Nephron (organoid): Measurements from ENCODE around the gene PDE4D.

Experiments used
- H3K27ac Mint-ChIP-seq, 3 experiments: 2 replicates each; pipeline ENCODE4 v1.8.0; 2020; ENCODE audit warnings: mixed read lengths in 3 of 3, mild to moderate bottlenecking in 2 of 3, moderate library complexity in 1 of 3
- H3K27me3 Mint-ChIP-seq: 2 replicates; pipeline ENCODE4 v1.8.0; 2021; ENCODE audit warnings: low read depth, mild to moderate bottlenecking, moderate library complexity, mixed read lengths
- H3K36me3 Mint-ChIP-seq: 2 replicates; pipeline ENCODE4 v1.8.0; 2020; ENCODE audit warnings: low read depth, mixed read lengths
- H3K4me1 Mint-ChIP-seq: 2 replicates; pipeline ENCODE4 v1.8.0; 2020; ENCODE audit warnings: mixed read lengths
- H3K4me3 Mint-ChIP-seq, 3 experiments: 2 replicates each; pipeline ENCODE4 v1.8.0; 2020; ENCODE audit warnings: mild to moderate bottlenecking in 3 of 3, mixed read lengths in 3 of 3, moderate library complexity in 2 of 3
- H3K9me3 Mint-ChIP-seq: 2 replicates; pipeline ENCODE4 v1.8.0; 2020; ENCODE audit warnings: mixed read lengths
- TF ChIP-seq, protein P1 (sequence below), 3 experiments: fragments of 200-600 bp; sonication (generic); IDR thresholded peaks; one replicate each; pipeline ENCODE4 v1.5.0; 2021; ENCODE audit warnings: antibody characterized with exemption in 3 of 3; ENCODE audit not compliant: unreplicated experiment in 3 of 3

Gene PDE4D

GRCh38 chr5:59037041-59037440 lies 856.5 kb downstream of the PDE4D start:
- Mint-ChIP-seq H3K4me1 (peaks cover 61% of the 10 kb centered on the region), H3K27ac (peak overlapping the region in 1 of 3 experiments; percentile 86), H3K4me3 (peak overlapping the region; percentile 93 to 96 (median 95)), H3K27me3 (peaks cover 6% of the 10 kb centered on the region), H3K9me3 (no peaks in the 10 kb centered on the region), H3K36me3 (peaks cover 4% of the 10 kb centered on the region)
- TF ChIP-seq, protein P1, sequence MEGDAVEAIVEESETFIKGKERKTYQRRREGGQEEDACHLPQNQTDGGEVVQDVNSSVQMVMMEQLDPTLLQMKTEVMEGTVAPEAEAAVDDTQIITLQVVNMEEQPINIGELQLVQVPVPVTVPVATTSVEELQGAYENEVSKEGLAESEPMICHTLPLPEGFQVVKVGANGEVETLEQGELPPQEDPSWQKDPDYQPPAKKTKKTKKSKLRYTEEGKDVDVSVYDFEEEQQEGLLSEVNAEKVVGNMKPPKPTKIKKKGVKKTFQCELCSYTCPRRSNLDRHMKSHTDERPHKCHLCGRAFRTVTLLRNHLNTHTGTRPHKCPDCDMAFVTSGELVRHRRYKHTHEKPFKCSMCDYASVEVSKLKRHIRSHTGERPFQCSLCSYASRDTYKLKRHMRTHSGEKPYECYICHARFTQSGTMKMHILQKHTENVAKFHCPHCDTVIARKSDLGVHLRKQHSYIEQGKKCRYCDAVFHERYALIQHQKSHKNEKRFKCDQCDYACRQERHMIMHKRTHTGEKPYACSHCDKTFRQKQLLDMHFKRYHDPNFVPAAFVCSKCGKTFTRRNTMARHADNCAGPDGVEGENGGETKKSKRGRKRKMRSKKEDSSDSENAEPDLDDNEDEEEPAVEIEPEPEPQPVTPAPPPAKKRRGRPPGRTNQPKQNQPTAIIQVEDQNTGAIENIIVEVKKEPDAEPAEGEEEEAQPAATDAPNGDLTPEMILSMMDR (IDR thresholded peaks at IDR 0.05; ENCODE audit: unreplicated experiment in 3 of 3) = no peak

DNA sequence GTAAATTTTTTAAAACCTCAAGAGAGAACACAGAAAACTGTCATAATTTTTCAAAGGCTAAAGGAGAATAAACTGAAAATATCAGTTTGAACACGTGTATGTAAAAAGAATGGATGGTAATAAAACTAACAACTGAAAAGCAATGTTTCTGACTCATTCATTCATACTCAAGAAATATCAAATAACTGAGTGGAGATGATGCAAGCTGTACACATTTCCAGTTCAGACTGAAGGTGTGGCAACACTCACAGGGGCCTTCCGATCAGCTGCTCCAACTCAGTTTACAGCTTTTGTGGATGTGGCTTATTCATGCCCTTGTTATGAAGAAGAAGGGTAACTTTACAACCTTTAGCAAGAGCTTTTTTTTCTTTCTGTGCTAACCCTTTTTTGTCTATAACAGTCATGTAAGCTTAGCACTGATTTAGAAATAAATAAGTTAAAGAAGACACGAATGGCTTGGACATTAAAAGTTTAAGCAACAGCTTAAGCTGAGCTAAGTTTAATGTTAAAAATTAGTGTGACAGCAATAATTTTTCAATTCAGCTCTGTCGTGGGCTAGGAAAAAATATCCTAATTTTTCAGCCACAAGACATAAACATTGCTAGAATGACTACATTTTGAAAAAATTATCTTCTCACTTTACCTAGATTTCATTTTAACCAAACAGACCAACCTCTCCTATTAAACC lies 857.1 kb downstream of the PDE4D start:
- H3K9me3 Mint-ChIP-seq = no peaks in the 10 kb centered on the region
- H3K36me3 Mint-ChIP-seq = peaks cover 8% of the 10 kb centered on the region
- H3K4me1 Mint-ChIP-seq = peaks cover 61% of the 10 kb centered on the region
- H3K4me3 Mint-ChIP-seq = peak overlapping the region; percentile 93 to 96 (median 95)
- TF ChIP-seq, protein P1 (IDR thresholded peaks at IDR 0.05; ENCODE audit: unreplicated experiment in 3 of 3) = no peak
- peaks cover 6% of the 10 kb centered on the region for H3K27me3 Mint-ChIP-seq
- peak overlapping the region in 1 of 3 experiments; percentile 86 for H3K27ac Mint-ChIP-seq

- Mint-ChIP-seq H3K9me3 (peaks cover 4% of the 10 kb centered on the region), H3K27ac (peak overlapping the region; percentile 28 to 86 (median 62)), H3K4me1 (peaks cover 61% of the 10 kb centered on the region), H3K27me3 (peaks cover 6% of the 10 kb centered on the region), H3K4me3 (peak overlapping the region in 2 of 3 experiments; percentile 9 to 25), H3K36me3 (peaks cover 13% of the 10 kb centered on the region)
- TF ChIP-seq, protein P1 (IDR thresholded peaks at IDR 0.05; ENCODE audit: unreplicated experiment in 3 of 3) = no peak
These were observed 857.8 kb downstream of the PDE4D start for GRCh38 chr5:59035681-59036080.

- Mint-ChIP-seq H3K27me3 (peaks cover 6% of the 10 kb centered on the region), H3K9me3 (peaks cover 10% of the 10 kb centered on the region), H3K36me3 (peaks cover 22% of the 10 kb centered on the region), H3K4me1 (peaks cover 55% of the 10 kb centered on the region), H3K27ac (peak overlapping the region; percentile 27 to 94 (median 86)), H3K4me3 (peak overlapping the region in 2 of 3 experiments; percentile 9 to 35)
- TF ChIP-seq, protein P1 (IDR thresholded peaks at IDR 0.05; ENCODE audit: unreplicated experiment in 3 of 3) = peak; percentile 50 to 73 (median 69)
These were observed 858.9 kb downstream of the PDE4D start for GRCh38 chr5:59034498-59035186.

DNA sequence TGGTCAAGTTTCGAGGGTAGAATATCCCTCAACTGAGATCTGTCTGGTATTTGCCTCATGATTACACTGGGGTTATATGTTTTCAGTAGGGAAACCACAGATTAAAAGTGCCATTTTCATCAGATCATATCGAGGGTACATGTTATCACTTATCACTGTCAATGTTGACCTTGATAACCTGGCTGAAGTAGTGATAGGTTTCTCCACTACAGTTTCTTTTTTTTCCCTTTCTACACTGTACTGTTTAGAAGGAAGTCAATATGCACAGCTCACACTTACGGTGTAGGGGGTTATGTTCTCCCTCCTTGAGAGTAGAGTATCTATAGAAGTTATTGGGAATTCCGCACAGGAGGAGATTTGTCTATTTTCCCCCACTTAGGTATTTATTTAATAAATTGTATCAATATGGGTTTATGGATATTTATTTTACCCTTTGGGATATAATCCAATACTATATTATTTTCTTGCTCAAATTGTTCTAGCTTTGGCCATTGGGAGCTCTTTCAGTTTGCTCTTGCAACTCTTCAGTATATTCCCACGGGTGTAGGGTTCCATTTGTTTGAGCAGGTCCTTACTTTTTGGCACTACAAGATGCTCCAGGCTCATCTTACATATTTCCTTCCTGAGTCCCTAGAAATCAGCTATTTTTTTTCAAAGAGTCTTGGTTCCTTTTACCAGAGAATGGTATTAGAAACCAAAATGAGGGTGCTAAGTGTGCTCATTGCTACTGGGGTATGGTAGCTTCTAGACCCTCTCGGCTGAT lies 866.2 kb downstream of the PDE4D start:
- peaks cover 3% of the 10 kb centered on the region for H3K4me1 Mint-ChIP-seq
- TF ChIP-seq, protein P1 (IDR thresholded peaks at IDR 0.05; ENCODE audit: unreplicated experiment in 3 of 3) = no peak
- H3K9me3 Mint-ChIP-seq = peaks cover 16% of the 10 kb centered on the region
- H3K36me3 Mint-ChIP-seq = peaks cover 60% of the 10 kb centered on the region
- no peak overlapping the region for H3K27ac Mint-ChIP-seq
- H3K4me3 Mint-ChIP-seq = no peak overlapping the region
- no peaks in the 10 kb centered on the region for H3K27me3 Mint-ChIP-seq
